DND-41 (cell line): ENCODE data around the gene USP9X.

Experiments used
- ATAC-seq: fragments of 200-7000 bp; cut with Tn5 transposase; 3 replicates; pipeline ENCODE4 v1.9.1; 2021; ENCODE audit warnings: low read depth; ENCODE audit not compliant: insufficient read depth
- DNase-seq: peaks from one replicate; pipeline ENCODE4 v3.0.0-alpha.2; 2020
- H2AFZ ChIP-seq: 2 replicates; pipeline ENCODE4 v1.6.0; 2012; ENCODE audit warnings: low read depth, low read length
- H3K27ac ChIP-seq: 2 replicates; pipeline ENCODE4 v1.5.1; 2012; ENCODE audit warnings: low read length, inconsistent platforms
- H3K27me3 ChIP-seq: fragments of 200-600 bp; sonication (generic); 2 replicates; pipeline ENCODE4 v1.6.0; 2012; ENCODE audit warnings: low read length, mild to moderate bottlenecking, inconsistent platforms; ENCODE audit not compliant: insufficient read depth, poor library complexity
- H3K36me3 ChIP-seq: 2 replicates; pipeline ENCODE4 v1.5.1; 2012; ENCODE audit warnings: low read length, inconsistent platforms; ENCODE audit not compliant: insufficient read depth
- H3K4me1 ChIP-seq: 2 replicates; pipeline ENCODE4 v1.5.1; 2012; ENCODE audit warnings: mild to moderate bottlenecking, low read length; ENCODE audit not compliant: insufficient read depth
- H3K4me2 ChIP-seq: 2 replicates; pipeline ENCODE4 v1.6.0; 2012; ENCODE audit warnings: mild to moderate bottlenecking, moderate library complexity, low read length, inconsistent platforms; ENCODE audit not compliant: insufficient read depth
- H3K4me3 ChIP-seq, 2 experiments: fragments of 200-600 bp in 1 of 2; shearing (Covaris generic) in 1 of 2; 2 replicates each; pipeline ENCODE4 v1.5.1; 2012 to 2016; ENCODE audit warnings: inconsistent platforms in 2 of 2, low read length in 2 of 2, mild to moderate bottlenecking in 2 of 2, low read depth in 1 of 2, moderate library complexity in 1 of 2
- H3K79me2 ChIP-seq: 2 replicates; pipeline ENCODE4 v1.6.0; 2012; ENCODE audit warnings: low read length, inconsistent platforms; ENCODE audit not compliant: insufficient read depth
- H3K9ac ChIP-seq: 2 replicates; pipeline ENCODE4 v1.6.0; 2012; ENCODE audit warnings: low read depth, mild to moderate bottlenecking, inconsistent platforms, low read length, moderate library complexity
- H3K9me3 ChIP-seq: 2 replicates; pipeline ENCODE4 v1.5.1; 2012; ENCODE audit warnings: low read length, moderate library complexity, mild to moderate bottlenecking, inconsistent platforms; ENCODE audit not compliant: insufficient read depth, severe bottlenecking
- H4K20me1 ChIP-seq: 2 replicates; pipeline ENCODE4 v1.6.0; 2012; ENCODE audit warnings: low read length; ENCODE audit not compliant: insufficient read depth
- EZH2 ChIP-seq: IDR thresholded peaks from 3 replicates; pipeline ENCODE4 v1.6.1; 2012; ENCODE audit warnings: borderline replicate concordance, low read depth, mild to moderate bottlenecking, moderate library complexity, low read length, inconsistent platforms; ENCODE audit not compliant: severe bottlenecking
- TF ChIP-seq, protein P1 (sequence below): IDR thresholded peaks from 2 replicates; pipeline ENCODE4 v1.5.1; 2012; ENCODE audit warnings: borderline replicate concordance, low read length, moderate library complexity, mild to moderate bottlenecking; ENCODE audit not compliant: poor library complexity, severe bottlenecking; ENCODE audit errors: extremely low read depth

USP9X gene

DNA sequence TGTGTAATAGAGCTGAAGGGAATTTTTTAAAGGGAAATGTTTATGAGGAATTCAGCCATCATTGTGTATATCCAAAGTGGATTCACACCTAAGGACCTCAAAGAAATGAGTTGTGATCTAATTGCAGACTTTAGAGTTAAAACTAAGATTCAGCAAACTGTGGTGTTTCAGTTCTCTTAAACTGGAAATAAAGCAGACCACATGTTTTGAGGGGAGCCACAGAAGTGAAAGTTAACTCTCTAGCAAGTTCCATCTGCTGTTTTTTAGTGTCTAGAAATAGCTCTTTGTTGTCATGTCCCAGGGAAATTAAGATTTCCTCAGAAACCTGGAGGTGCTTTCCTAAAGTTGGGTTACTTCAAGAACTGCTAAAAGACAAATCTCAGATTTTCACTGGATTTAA, 151.4 kb downstream of the USP9X start:
- no peak overlapping the region for H3K9ac ChIP-seq
- DNase-seq (no peak), ATAC-seq (no peak)
- H3K9me3 ChIP-seq: no peaks in the 10 kb centered on the region
- no peak overlapping the region for H3K27ac ChIP-seq
- H3K4me2 ChIP-seq: no peak overlapping the region
- no peaks in the 10 kb centered on the region for H3K27me3 ChIP-seq
- no peak overlapping the region for H3K4me3 ChIP-seq
- H3K36me3 ChIP-seq: peaks cover 14% of the 10 kb centered on the region; the same call in 1 of the 2 replicates
- H3K79me2 ChIP-seq: no peaks in the 10 kb centered on the region
- TF ChIP-seq, protein P1, sequence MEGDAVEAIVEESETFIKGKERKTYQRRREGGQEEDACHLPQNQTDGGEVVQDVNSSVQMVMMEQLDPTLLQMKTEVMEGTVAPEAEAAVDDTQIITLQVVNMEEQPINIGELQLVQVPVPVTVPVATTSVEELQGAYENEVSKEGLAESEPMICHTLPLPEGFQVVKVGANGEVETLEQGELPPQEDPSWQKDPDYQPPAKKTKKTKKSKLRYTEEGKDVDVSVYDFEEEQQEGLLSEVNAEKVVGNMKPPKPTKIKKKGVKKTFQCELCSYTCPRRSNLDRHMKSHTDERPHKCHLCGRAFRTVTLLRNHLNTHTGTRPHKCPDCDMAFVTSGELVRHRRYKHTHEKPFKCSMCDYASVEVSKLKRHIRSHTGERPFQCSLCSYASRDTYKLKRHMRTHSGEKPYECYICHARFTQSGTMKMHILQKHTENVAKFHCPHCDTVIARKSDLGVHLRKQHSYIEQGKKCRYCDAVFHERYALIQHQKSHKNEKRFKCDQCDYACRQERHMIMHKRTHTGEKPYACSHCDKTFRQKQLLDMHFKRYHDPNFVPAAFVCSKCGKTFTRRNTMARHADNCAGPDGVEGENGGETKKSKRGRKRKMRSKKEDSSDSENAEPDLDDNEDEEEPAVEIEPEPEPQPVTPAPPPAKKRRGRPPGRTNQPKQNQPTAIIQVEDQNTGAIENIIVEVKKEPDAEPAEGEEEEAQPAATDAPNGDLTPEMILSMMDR: no peak
- no peak for TF ChIP-seq EZH2
- no peaks in the 10 kb centered on the region for H3K4me1 ChIP-seq
- H4K20me1 ChIP-seq: no peaks in the 10 kb centered on the region
- no peak overlapping the region for H2AFZ ChIP-seq

DNA sequence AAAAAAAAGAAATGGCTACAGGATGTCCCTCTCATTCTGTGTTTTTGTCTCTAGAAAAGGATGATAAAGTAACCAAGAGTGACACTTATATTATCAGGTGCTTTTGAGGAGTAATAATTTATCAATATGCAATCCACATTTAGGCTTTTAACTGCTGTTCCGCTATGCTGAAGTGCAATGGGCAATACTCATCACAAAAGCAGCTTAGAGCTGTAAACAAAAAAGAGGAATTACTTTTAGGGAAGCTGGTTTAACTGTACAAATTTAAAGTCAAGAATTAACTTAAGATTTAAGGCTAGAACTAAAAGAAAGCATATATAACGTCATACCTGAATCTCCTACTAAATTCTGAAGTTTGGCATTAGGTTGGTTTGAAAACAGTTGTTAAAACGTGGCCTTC, 155.3 kb downstream of the USP9X start:
- DNase-seq (no peak), ATAC-seq (no peak)
- Histone ChIP-seq H2AFZ (no peak overlapping the region), H4K20me1 (no peaks in the 10 kb centered on the region), H3K36me3 (no peaks in the 10 kb centered on the region), H3K9ac (no peak overlapping the region), H3K79me2 (no peaks in the 10 kb centered on the region), H3K4me1 (no peaks in the 10 kb centered on the region), H3K27ac (no peak overlapping the region), H3K4me2 (no peak overlapping the region), H3K9me3 (no peaks in the 10 kb centered on the region), H3K27me3 (no peaks in the 10 kb centered on the region), H3K4me3 (no peak overlapping the region)
- TF ChIP-seq, protein P1: no peak

DNA sequence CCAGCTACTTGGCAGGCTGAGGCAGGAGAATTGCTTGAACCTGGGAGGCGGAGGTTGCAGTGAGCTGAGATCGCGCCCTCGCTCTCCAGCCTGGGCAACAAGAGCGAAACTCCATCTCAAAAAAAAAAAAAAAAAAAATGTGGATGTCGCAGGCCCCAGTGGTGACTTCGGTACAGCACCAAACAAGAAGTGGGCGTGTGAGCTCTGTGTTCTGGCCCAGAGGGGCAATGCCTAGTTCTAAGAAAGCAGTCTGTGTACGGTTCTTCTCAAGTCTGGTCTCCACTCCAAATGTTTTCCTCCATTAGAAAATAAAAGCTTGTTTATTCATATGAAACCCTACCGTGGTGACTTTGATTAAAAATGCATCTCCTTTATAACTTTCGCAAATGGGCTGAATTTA, 156.7 kb downstream of the USP9X start:
- no peak overlapping the region for H3K4me2 ChIP-seq
- no peak overlapping the region for H3K9ac ChIP-seq
- H3K4me3 ChIP-seq: no peak overlapping the region
- DNase-seq (no peak), ATAC-seq (no peak)
- TF ChIP-seq EZH2: no peak
- TF ChIP-seq, protein P1: no peak
- no peaks in the 10 kb centered on the region for H3K4me1 ChIP-seq
- H3K27me3 ChIP-seq: no peaks in the 10 kb centered on the region
- H4K20me1 ChIP-seq: no peaks in the 10 kb centered on the region
- no peak overlapping the region for H3K27ac ChIP-seq
- no peaks in the 10 kb centered on the region for H3K9me3 ChIP-seq
- no peaks in the 10 kb centered on the region for H3K36me3 ChIP-seq
- no peak overlapping the region for H2AFZ ChIP-seq
- H3K79me2 ChIP-seq: no peaks in the 10 kb centered on the region

DNA sequence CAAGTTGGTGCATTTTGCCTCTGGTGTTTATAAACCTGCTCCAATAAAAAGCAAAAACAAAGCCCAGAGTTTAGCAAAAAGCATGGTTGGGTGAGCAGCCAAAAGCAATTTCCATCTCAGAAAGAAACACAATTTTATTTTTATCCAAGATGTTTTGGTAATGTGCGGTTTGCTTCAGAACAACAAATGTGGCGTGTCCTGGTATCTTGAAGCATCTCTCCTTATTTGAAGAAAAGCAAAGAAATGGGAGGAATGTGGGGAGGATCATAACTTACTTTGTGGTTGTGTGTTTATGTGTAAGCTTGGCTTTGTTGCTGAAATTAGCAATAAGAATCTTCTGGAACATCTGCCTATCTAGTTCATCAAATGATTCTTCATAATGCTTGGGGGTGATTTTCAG, 160.4 kb downstream of the USP9X start:
- Histone ChIP-seq H3K27me3 (no peaks in the 10 kb centered on the region), H2AFZ (no peak overlapping the region), H3K27ac (no peak overlapping the region), H3K9ac (no peak overlapping the region), H3K4me3 (no peak overlapping the region), H3K9me3 (no peaks in the 10 kb centered on the region), H3K4me2 (no peak overlapping the region), H3K36me3 (no peaks in the 10 kb centered on the region), H4K20me1 (no peaks in the 10 kb centered on the region), H3K4me1 (no peaks in the 10 kb centered on the region), H3K79me2 (no peaks in the 10 kb centered on the region)
- no peak for ATAC-seq
- no peak for DNase-seq
- TF ChIP-seq, protein P1: no peak
- no peak for TF ChIP-seq EZH2
